GM12878 (cell line): ENCODE data around the gene KYAT1. TPM values are rescaled to one million over a fixed set of nuclear protein-coding genes. Genes with fewer than 3 reads are reported as not detected.

Source experiments
- ATAC-seq: fragments of 200-7000 bp; cut with Tn5 transposase; 3 replicates; pipeline ENCODE4 v1.9.1; 2020; ENCODE audit warnings: mild to moderate bottlenecking, moderate library complexity
- BruUV-seq: library from RNA; stranded (reverse); fragments of 400-500 nt; replicated peaks from 2 replicates; lab custom pipeline; 2021; lab: Mats Ljungman, UMichigan
- CTCF ChIA-PET: fragments of 300-600 bp; sonication (Branson Sonifier 250); formaldehyde crosslinking; extraction: SDS; loops from one replicate; lab custom pipeline; 2021; ENCODE audit warnings: inconsistent platforms; lab: Yijun Ruan, JAX
- POLR2A ChIA-PET: fragments of 350-600 bp; formaldehyde crosslinking; extraction: SDS; loops from one replicate; lab custom pipeline; 2021; ENCODE audit warnings: inconsistent platforms; lab: Charles Lee
- RAD21 ChIA-PET: fragments of 300-600 bp; sonication (Branson Sonifier 250); formaldehyde crosslinking; loops from one replicate; lab custom pipeline; 2023; ENCODE audit warnings: antibody characterized with exemption; ENCODE audit not compliant: unreplicated experiment; lab: Charles Lee
- SMC1A ChIA-PET: fragments of 300-600 bp; sonication (Branson Sonifier 250); formaldehyde crosslinking; loops from one replicate; lab custom pipeline; 2023; ENCODE audit not compliant: unreplicated experiment, uncharacterized antibody; lab: Charles Lee
- DNase-seq: peaks from one replicate; pipeline ENCODE4 v3.0.0-alpha.2; 2011; ENCODE audit warnings: low read depth, low spot score
- FAIRE-seq: peaks from 3 replicates; lab custom pipeline; 2011; peaks lifted over from hg19 to GRCh38; lab: Jason Lieb, UNC
- H2AFZ ChIP-seq: 2 replicates; pipeline ENCODE4 v1.6.0; 2011; ENCODE audit warnings: low read depth, low read length, control low read depth; ENCODE audit not compliant: control insufficient read depth
- H3K27ac ChIP-seq: 2 replicates; pipeline ENCODE4 v1.5.1; 2011; ENCODE audit warnings: control low read depth; ENCODE audit not compliant: control insufficient read depth, insufficient read depth
- H3K27me3 ChIP-seq, 2 experiments: replicated peaks in 1 of 2; 2 replicates each; pipeline versions ENCODE4 v1.6.0 to v1.6.1; 2011; ENCODE audit warnings: low read length in 1 of 2; ENCODE audit not compliant: control insufficient read depth in 2 of 2, insufficient read depth in 2 of 2
- H3K36me3 ChIP-seq, 2 experiments: 2 replicates each; pipeline ENCODE4 v1.5.1; 2011; ENCODE audit warnings: low read length in 1 of 2; ENCODE audit not compliant: control insufficient read depth in 2 of 2, insufficient read depth in 2 of 2
- H3K4me1 ChIP-seq: 2 replicates; pipeline ENCODE4 v1.6.1; 2011; ENCODE audit warnings: mild to moderate bottlenecking, low read length, moderate library complexity, mixed read lengths; ENCODE audit not compliant: control insufficient read depth, insufficient read depth
- H3K4me2 ChIP-seq: 2 replicates; pipeline ENCODE4 v1.6.0; 2011; ENCODE audit warnings: control low read depth; ENCODE audit not compliant: control insufficient read depth, insufficient read depth
- H3K4me3 ChIP-seq: fragments of 200-600 bp; sonication (generic); 2 replicates; pipeline ENCODE4 v1.5.1; 2016
- H3K79me2 ChIP-seq: 2 replicates; pipeline ENCODE4 v1.6.0; 2011; ENCODE audit warnings: low read length; ENCODE audit not compliant: control insufficient read depth, insufficient read depth
- H3K9ac ChIP-seq: 2 replicates; pipeline ENCODE4 v1.8.0; 2011; ENCODE audit warnings: low read length, control low read depth, mixed read lengths; ENCODE audit not compliant: control insufficient read depth, insufficient read depth
- H3K9me3 ChIP-seq: replicated peaks from 3 replicates; pipeline ENCODE4 v1.5.1; 2011; ENCODE audit warnings: mild to moderate bottlenecking, low read length; ENCODE audit not compliant: control insufficient read depth, insufficient read depth
- H4K20me1 ChIP-seq: 2 replicates; pipeline ENCODE4 v1.6.0; 2011; ENCODE audit not compliant: control insufficient read depth, insufficient read depth
- BRCA1 ChIP-seq: IDR thresholded peaks from 2 replicates; pipeline ENCODE4 v1.6.1; 2011; ENCODE audit warnings: low read depth, low read length, improper control_type of control experiment
- CHD4 ChIP-seq: fragments of 200-600 bp; sonication (generic); IDR thresholded peaks from 2 replicates; pipeline ENCODE4 v1.6.1; 2016; ENCODE audit warnings: mild to moderate bottlenecking
- ETV6 ChIP-seq, 2 experiments: fragments of 450-650 bp in 1 of 2; IDR thresholded peaks in 1 of 2; conservative IDR thresholded peaks in 1 of 2; 2 replicates each; pipeline ENCODE4 v1.6.1; 2014; ENCODE audit warnings: antibody characterized with exemption in 1 of 2, borderline replicate concordance in 1 of 2, low read depth in 1 of 2, mild to moderate bottlenecking in 1 of 2, moderate library complexity in 1 of 2
- GABPA ChIP-seq: IDR thresholded peaks from 2 replicates; pipeline ENCODE4 v1.6.1; 2014; ENCODE audit warnings: antibody characterized with exemption, low read depth, mild to moderate bottlenecking, inconsistent platforms
- JUND ChIP-seq: IDR thresholded peaks from 2 replicates; pipeline ENCODE4 v1.6.1; 2012; ENCODE audit warnings: low read depth, mild to moderate bottlenecking, low read length, improper control_type of control experiment, moderate library complexity
- NR2C1 ChIP-seq: fragments of 450-650 bp; IDR thresholded peaks from 2 replicates; pipeline ENCODE4 v1.6.1; 2017; ENCODE audit warnings: antibody characterized with exemption, mild to moderate bottlenecking, moderate library complexity
- POLR2AphosphoS5 ChIP-seq: IDR thresholded peaks from 2 replicates; pipeline ENCODE4 v1.6.1; 2011; ENCODE audit warnings: mild to moderate bottlenecking, low read length, inconsistent platforms
- RB1 ChIP-seq: fragments of 450-650 bp; formaldehyde crosslinking; IDR thresholded peaks from 2 replicates; pipeline ENCODE4 v1.6.1; 2017; ENCODE audit warnings: mild to moderate bottlenecking, borderline replicate concordance
- SIN3A ChIP-seq: IDR thresholded peaks from 2 replicates; pipeline ENCODE4 v1.6.1; 2012; ENCODE audit warnings: low read depth, low read length, improper control_type of control experiment
- SP1 ChIP-seq: IDR thresholded peaks from one replicate; pipeline ENCODE4 v1.6.1; 2011; ENCODE audit warnings: low read depth, low read length
- TARDBP ChIP-seq: IDR thresholded peaks from 2 replicates; pipeline ENCODE4 v1.6.1; 2016; ENCODE audit warnings: borderline replicate concordance
- YY1 ChIP-seq: IDR thresholded peaks from 2 replicates; pipeline ENCODE4 v1.6.1; 2011; ENCODE audit warnings: low read depth, mild to moderate bottlenecking, low read length
- ZNF207 ChIP-seq: fragments of 450-650 bp; IDR thresholded peaks from 2 replicates; pipeline ENCODE4 v1.6.1; 2014; ENCODE audit warnings: antibody characterized with exemption, mild to moderate bottlenecking, borderline replicate concordance
- ZNF687 ChIP-seq: fragments of 450-650 bp; IDR thresholded peaks from 2 replicates; pipeline ENCODE4 v1.6.1; 2017; ENCODE audit warnings: mild to moderate bottlenecking, moderate library complexity
- WGBS: methylation state at CpG from one replicate; pipeline ENCODE4 v1.1.6; 2016; ENCODE audit warnings: low lambda C conversion rate; ENCODE audit not compliant: insufficient replicate concordance, insufficient coverage; ENCODE audit errors: missing lambda C conversion rate; 5-methylcytosine and 5-hydroxymethylcytosine counted together
- in situ Hi-C: fragments of 300-500 bp; cut with MboI; formaldehyde crosslinking; loops from 9 replicates; pipeline ENCODE4 v1.14.3; 2018; ENCODE audit warnings: mixed read lengths
- intact Hi-C: fragments of 100-400 bp; cut with micrococcal nuclease; formaldehyde crosslinking; loops from one replicate; pipeline ENCODE4 v1.14.2; 2022; ENCODE audit not compliant: unreplicated experiment
- polyA plus RNA-seq, 11 experiments: library from polyadenylated mRNA; depleted of rRNA in 4 of 11; unstranded in 6 of 11; stranded (reverse) in 5 of 11; fragments of >200 nt; fragmentation: Nextera tagmentation in 4 of 11; fragmentation: Illumina TruSeq in 1 of 11; extraction: Ambion mirVana in 4 of 11; extraction: Trizol in 1 of 11; gene quantifications; 1 replicate in 1 of 11; 2 replicates in 10 of 11; pipeline versions ENCODE4 v1.2.1 to v1.2.3, GENCODE V29; 2011 to 2016; ENCODE audit warnings: inconsistent platforms in 2 of 11, missing spikeins in 2 of 11, low read depth in 1 of 11
- total RNA-seq, 4 experiments: library from RNA; depleted of rRNA in 3 of 4; stranded (reverse); fragments of >200 nt in 3 of 4; fragmentation: Illumina TruSeq in 1 of 4; extraction: Trizol in 1 of 4; gene quantifications; 2 replicates each; pipeline versions ENCODE4 v1.2.1 to v1.2.3, GENCODE V29; 2013 to 2021
- TF ChIP-seq, protein P1 (sequence below): fragments of 450-650 bp; IDR thresholded peaks from 2 replicates; pipeline ENCODE4 v1.6.1; 2017; ENCODE audit warnings: mild to moderate bottlenecking
- TF ChIP-seq, protein P2 (sequence below): IDR thresholded peaks from 2 replicates; pipeline ENCODE4 v1.6.1; 2012; ENCODE audit warnings: low read length, inconsistent platforms

Gene KYAT1
- total and polyA plus RNA-seq, 10 of the 15 experiments (the other 5 are each of a cell fraction or from before 2014, with no cell fraction given) = 5.8 to 15.7 (median 11.4) TPM

GRCh38 chr9:128792978-128793686 lies 88.6 kb downstream of the KYAT1 start:
- POLR2A ChIA-PET = interaction anchor here (0.6 to 0.7 kb wide), 2 partner anchors 37 to 106 kb away, joined by 3 to 8 read pairs; partner anchors contain the start of gene SPOUT1
- ATAC-seq = no peak
- peaks cover 6% of the 10 kb centered on the region for H3K4me1 ChIP-seq
- CTCF ChIA-PET = interaction anchor here (1.1 kb wide), 1 partner anchor 25 kb away, joined by 3 read pairs; the partner anchor contains the start of gene ENDOG
- no peak overlapping the region for H3K4me3 ChIP-seq
- H3K27ac ChIP-seq = no peak overlapping the region
- DNase-seq = no peak
- intact Hi-C loops (no loop called here), in situ Hi-C loops (no loop called here)
- SMC1A ChIA-PET = no interaction called here
- no peak for FAIRE-seq
- no peaks in the 10 kb centered on the region for H3K27me3 ChIP-seq
- H3K4me2 ChIP-seq = no peak overlapping the region
- H3K79me2 ChIP-seq = peaks cover 6% of the 10 kb centered on the region
- BruUV-seq = no TSS peak
- no peaks in the 10 kb centered on the region for H4K20me1 ChIP-seq
- WGBS = 86% methylated on average over 8 of the region's 8 CpGs
- H3K9me3 ChIP-seq = no peaks in the 10 kb centered on the region
- no peak overlapping the region for H2AFZ ChIP-seq
- no peak for TF ChIP-seq JUND
- TF ChIP-seq SIN3A = no peak
- no peak for TF ChIP-seq TARDBP
- no peak for TF ChIP-seq ZNF687
- no peak for TF ChIP-seq SP1
- no peak for TF ChIP-seq BRCA1
- no peak for TF ChIP-seq YY1
- no peak for TF ChIP-seq POLR2AphosphoS5
- TF ChIP-seq, protein P1, sequence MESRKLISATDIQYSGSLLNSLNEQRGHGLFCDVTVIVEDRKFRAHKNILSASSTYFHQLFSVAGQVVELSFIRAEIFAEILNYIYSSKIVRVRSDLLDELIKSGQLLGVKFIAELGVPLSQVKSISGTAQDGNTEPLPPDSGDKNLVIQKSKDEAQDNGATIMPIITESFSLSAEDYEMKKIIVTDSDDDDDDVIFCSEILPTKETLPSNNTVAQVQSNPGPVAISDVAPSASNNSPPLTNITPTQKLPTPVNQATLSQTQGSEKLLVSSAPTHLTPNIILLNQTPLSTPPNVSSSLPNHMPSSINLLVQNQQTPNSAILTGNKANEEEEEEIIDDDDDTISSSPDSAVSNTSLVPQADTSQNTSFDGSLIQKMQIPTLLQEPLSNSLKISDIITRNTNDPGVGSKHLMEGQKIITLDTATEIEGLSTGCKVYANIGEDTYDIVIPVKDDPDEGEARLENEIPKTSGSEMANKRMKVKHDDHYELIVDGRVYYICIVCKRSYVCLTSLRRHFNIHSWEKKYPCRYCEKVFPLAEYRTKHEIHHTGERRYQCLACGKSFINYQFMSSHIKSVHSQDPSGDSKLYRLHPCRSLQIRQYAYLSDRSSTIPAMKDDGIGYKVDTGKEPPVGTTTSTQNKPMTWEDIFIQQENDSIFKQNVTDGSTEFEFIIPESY = no peak
- TF ChIP-seq CHD4 = no peak
- TF ChIP-seq NR2C1 = no peak
- TF ChIP-seq ZNF207 = no peak
- TF ChIP-seq GABPA = no peak
- TF ChIP-seq ETV6 (conservative IDR thresholded peaks at IDR 0.05 in 1 of 2, IDR thresholded peaks at IDR 0.05 in 1 of 2; ENCODE audit: borderline replicate concordance in 1 of 2, low read depth in 1 of 2) = no peak
- TF ChIP-seq, protein P2, sequence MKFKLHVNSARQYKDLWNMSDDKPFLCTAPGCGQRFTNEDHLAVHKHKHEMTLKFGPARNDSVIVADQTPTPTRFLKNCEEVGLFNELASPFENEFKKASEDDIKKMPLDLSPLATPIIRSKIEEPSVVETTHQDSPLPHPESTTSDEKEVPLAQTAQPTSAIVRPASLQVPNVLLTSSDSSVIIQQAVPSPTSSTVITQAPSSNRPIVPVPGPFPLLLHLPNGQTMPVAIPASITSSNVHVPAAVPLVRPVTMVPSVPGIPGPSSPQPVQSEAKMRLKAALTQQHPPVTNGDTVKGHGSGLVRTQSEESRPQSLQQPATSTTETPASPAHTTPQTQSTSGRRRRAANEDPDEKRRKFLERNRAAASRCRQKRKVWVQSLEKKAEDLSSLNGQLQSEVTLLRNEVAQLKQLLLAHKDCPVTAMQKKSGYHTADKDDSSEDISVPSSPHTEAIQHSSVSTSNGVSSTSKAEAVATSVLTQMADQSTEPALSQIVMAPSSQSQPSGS = no peak
- TF ChIP-seq RB1 = no peak
- RAD21 ChIA-PET = no interaction called here
- no peak overlapping the region for H3K9ac ChIP-seq
- peaks cover 3 to 15% of the 10 kb centered on the region in 2 experiments for H3K36me3 ChIP-seq
